Measurements from ENCODE around the gene TLE1.

Gene TLE1

GRCh38 chr9:81579381-81579780 is 110.0 kb downstream of the TLE1 start:
- DNase-seq (ENCODE audit: low spot score) (no peak), FAIRE-seq (no peak)

GRCh38 chr9:81578606-81579005 is 110.7 kb downstream of the TLE1 start:
- DNase-seq (ENCODE audit: low spot score): no peak
- no peak for FAIRE-seq

- no peak for DNase-seq (ENCODE audit: low spot score)
- FAIRE-seq: no peak
Measured at GRCh38 chr9:81575956-81576355, 113.4 kb downstream of the TLE1 start.

- DNase-seq (ENCODE audit: low spot score) (peak; percentile 33), FAIRE-seq (no peak)
Measured at GRCh38 chr9:81574405-81574804, 114.9 kb downstream of the TLE1 start.

GRCh38 chr9:81573415-81574321 is 115.7 kb downstream of the TLE1 start:
- DNase-seq (ENCODE audit: low spot score): no peak
- no peak for FAIRE-seq

GRCh38 chr9:81570083-81570482 is 119.3 kb downstream of the TLE1 start:
- FAIRE-seq: no peak
- DNase-seq (ENCODE audit: low spot score): no peak

- DNase-seq (ENCODE audit: low spot score) (no peak), FAIRE-seq (no peak)
Measured at GRCh38 chr9:81566074-81566698, 123.2 kb downstream of the TLE1 start.

GRCh38 chr9:81565609-81566008 is 123.7 kb downstream of the TLE1 start:
- FAIRE-seq: no peak
- no peak for DNase-seq (ENCODE audit: low spot score)

- FAIRE-seq (no peak), DNase-seq (ENCODE audit: low spot score) (no peak)
Measured at GRCh38 chr9:81565144-81565543, 124.2 kb downstream of the TLE1 start.

- FAIRE-seq (no peak), DNase-seq (ENCODE audit: low spot score) (no peak)
Measured at GRCh38 chr9:81564632-81565031, 124.7 kb downstream of the TLE1 start.

GRCh38 chr9:81563739-81564138 is 125.6 kb downstream of the TLE1 start:
- FAIRE-seq (no peak), DNase-seq (ENCODE audit: low spot score) (no peak)

GRCh38 chr9:81563020-81563407 is 126.3 kb downstream of the TLE1 start:
- FAIRE-seq (no peak), DNase-seq (ENCODE audit: low spot score) (no peak)

GRCh38 chr9:81562231-81563019 is 126.9 kb downstream of the TLE1 start:
- FAIRE-seq: no peak
- peak; percentile 67 for DNase-seq (ENCODE audit: low spot score)

GRCh38 chr9:81560851-81561732 is 128.3 kb downstream of the TLE1 start:
- DNase-seq (ENCODE audit: low spot score) (no peak), FAIRE-seq (no peak)

GRCh38 chr9:81559709-81560108 is 129.6 kb downstream of the TLE1 start:
- DNase-seq (ENCODE audit: low spot score): peak; percentile 76
- no peak for FAIRE-seq

- no peak for FAIRE-seq
- no peak for DNase-seq (ENCODE audit: low spot score)
Measured at GRCh38 chr9:81559197-81559596, 130.2 kb downstream of the TLE1 start.

GRCh38 chr9:81558091-81558830 is 131.1 kb downstream of the TLE1 start:
- DNase-seq (ENCODE audit: low spot score) (peak; percentile 18), FAIRE-seq (no peak)

- no peak for FAIRE-seq
Measured at GRCh38 chr9:81557452-81558090, 131.8 kb downstream of the TLE1 start.

GRCh38 chr9:81556923-81557322 is 132.4 kb downstream of the TLE1 start:
- DNase-seq (ENCODE audit: low spot score): no peak
- FAIRE-seq: no peak

More at GRCh38 chr9:81557452-81558090, 131.8 kb downstream of the TLE1 start:
- DNase-seq (ENCODE audit: low spot score): no peak

GRCh38 chr9:81552581-81552991 is 136.8 kb downstream of the TLE1 start:
- FAIRE-seq (no peak), DNase-seq (ENCODE audit: low spot score) (no peak)
